Measurements from ENCODE around the gene RNF4. TPM values are rescaled to one million over a fixed set of nuclear protein-coding genes. Genes with fewer than 3 reads are reported as not detected.

RNF4 gene
- total RNA-seq, 1 experiment from 2014 or later, result 45.6 TPM

- TF ChIP-seq, protein P1, sequence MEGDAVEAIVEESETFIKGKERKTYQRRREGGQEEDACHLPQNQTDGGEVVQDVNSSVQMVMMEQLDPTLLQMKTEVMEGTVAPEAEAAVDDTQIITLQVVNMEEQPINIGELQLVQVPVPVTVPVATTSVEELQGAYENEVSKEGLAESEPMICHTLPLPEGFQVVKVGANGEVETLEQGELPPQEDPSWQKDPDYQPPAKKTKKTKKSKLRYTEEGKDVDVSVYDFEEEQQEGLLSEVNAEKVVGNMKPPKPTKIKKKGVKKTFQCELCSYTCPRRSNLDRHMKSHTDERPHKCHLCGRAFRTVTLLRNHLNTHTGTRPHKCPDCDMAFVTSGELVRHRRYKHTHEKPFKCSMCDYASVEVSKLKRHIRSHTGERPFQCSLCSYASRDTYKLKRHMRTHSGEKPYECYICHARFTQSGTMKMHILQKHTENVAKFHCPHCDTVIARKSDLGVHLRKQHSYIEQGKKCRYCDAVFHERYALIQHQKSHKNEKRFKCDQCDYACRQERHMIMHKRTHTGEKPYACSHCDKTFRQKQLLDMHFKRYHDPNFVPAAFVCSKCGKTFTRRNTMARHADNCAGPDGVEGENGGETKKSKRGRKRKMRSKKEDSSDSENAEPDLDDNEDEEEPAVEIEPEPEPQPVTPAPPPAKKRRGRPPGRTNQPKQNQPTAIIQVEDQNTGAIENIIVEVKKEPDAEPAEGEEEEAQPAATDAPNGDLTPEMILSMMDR (IDR thresholded peaks at IDR 0.05; ENCODE audit: unreplicated experiment), result peak; percentile 55
- DNase-seq, result peak; percentile 70
- Mint-ChIP-seq H3K27ac (ENCODE audit: unreplicated experiment) (no peak overlapping the region), H3K4me1 (ENCODE audit: low read depth, unreplicated experiment) (no peaks in the 10 kb centered on the region), H3K36me3 (ENCODE audit: insufficient read depth, unreplicated experiment) (no peaks in the 10 kb centered on the region), H3K4me3 (ENCODE audit: low read depth, unreplicated experiment) (no peak overlapping the region), H3K27me3 (ENCODE audit: unreplicated experiment) (no peaks in the 10 kb centered on the region), H3K9me3 (ENCODE audit: low read depth, unreplicated experiment) (no peaks in the 10 kb centered on the region)
- CTCF ChIA-PET, result interaction anchor here (0.9 to 1.0 kb wide), 2 partner anchors 28 to 222 kb away, joined by 3 read pairs; partner anchors contain the start of gene RNF4
- BruUV-seq (replicated peaks), result no TSS peak
- intact Hi-C loops (cut with micrococcal nuclease; ENCODE audit: unreplicated experiment), result no loop called here
Measured at GRCh38 chr4:2441393-2442174, 27.3 kb upstream of the RNF4 start.

DNA sequence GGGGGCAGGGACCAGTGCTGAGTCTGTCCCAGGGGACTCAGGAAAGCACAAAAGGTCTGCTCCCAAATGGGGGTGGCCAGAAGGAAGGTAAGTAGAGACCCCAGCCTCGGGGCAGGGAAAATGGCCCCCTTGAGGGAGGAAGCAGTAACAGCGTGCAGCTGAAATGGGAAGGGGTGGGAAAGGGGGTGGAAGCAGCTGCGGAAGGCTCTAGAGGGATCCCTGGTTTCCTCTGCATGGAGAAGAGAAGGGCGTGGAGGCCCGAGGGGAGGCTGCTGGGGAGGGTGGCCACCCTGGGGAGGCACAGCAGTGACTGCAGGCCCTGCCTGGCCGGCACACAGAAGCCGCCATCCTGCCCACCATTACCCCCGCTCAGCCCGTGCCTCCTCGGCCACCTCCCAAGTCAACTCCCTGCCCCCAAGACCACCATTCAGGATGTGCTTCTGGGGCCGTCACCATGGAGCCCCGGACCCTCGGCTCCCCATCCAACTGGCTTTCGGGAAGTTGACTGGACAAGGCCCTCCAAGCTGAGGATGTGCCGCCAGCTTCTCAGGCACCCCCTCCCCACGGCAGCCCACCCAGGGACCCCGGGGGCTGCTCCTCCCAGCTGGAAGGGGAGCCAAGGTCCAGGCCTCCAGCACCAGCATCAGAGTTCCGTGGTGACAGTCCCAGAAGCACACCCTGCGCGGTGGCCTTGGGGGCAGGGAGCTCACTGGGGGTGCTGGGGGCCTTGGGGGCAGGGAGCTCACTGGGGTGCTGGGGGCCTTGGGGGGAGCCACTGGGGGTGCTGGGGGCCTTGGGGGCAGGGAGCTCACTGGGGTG lies 26.5 kb upstream of the RNF4 start:
- BruUV-seq (replicated peaks), result no TSS peak
- no peaks in the 10 kb centered on the region for H3K36me3 Mint-ChIP-seq (ENCODE audit: insufficient read depth, unreplicated experiment)
- TF ChIP-seq, protein P1 (IDR thresholded peaks at IDR 0.05; ENCODE audit: unreplicated experiment), result no peak
- H3K27me3 Mint-ChIP-seq (ENCODE audit: unreplicated experiment), result no peaks in the 10 kb centered on the region
- intact Hi-C loops (cut with micrococcal nuclease; ENCODE audit: unreplicated experiment), result no loop called here
- H3K4me3 Mint-ChIP-seq (ENCODE audit: low read depth, unreplicated experiment), result no peak overlapping the region
- CTCF ChIA-PET, result interaction anchor here (0.9 to 1.0 kb wide), 2 partner anchors 27 to 222 kb away, joined by 3 read pairs; partner anchors contain the start of gene RNF4
- no peaks in the 10 kb centered on the region for H3K4me1 Mint-ChIP-seq (ENCODE audit: low read depth, unreplicated experiment)
- H3K27ac Mint-ChIP-seq (ENCODE audit: unreplicated experiment), result no peak overlapping the region
- no peaks in the 10 kb centered on the region for H3K9me3 Mint-ChIP-seq (ENCODE audit: low read depth, unreplicated experiment)
- no peak for DNase-seq

DNA sequence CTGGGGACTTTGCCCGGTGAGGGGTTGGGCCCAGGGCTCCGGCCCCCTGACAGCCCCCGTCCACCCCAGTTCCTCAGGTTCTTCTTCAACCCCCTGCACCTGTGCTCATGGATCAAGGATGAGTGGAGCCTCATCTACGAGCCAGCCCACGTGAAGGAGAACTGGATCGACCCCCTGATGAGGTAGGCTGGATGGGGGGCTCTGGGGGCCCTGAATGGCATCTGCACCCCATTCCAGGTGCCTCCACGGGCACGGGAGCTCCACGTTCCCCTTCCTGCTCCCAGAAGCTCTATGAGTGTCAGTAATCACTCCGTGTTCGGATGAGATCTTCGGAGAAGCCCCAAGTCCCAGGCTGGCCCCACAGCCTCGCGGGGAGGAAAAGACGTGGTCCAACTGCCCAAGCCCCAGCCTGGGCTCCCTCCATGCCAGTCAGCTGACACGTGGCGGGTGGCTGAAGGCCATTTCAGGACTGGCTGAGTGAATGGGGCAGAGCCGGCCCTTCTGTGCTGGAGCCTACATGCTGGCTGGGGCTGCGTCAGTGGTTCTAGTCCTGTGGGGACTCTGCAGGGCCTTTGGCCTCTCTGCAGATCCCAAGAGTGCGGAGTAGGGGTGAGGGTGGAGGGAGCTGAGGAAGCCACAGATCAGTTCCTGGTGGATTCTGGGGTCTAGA lies 25.7 kb upstream of the RNF4 start:
- Mint-ChIP-seq H3K27ac (ENCODE audit: unreplicated experiment) (no peak overlapping the region), H3K4me1 (ENCODE audit: low read depth, unreplicated experiment) (no peaks in the 10 kb centered on the region), H3K36me3 (ENCODE audit: insufficient read depth, unreplicated experiment) (no peaks in the 10 kb centered on the region), H3K9me3 (ENCODE audit: low read depth, unreplicated experiment) (no peaks in the 10 kb centered on the region), H3K27me3 (ENCODE audit: unreplicated experiment) (no peaks in the 10 kb centered on the region), H3K4me3 (ENCODE audit: low read depth, unreplicated experiment) (no peak overlapping the region)
- CTCF ChIA-PET, result no interaction called here
- intact Hi-C loops (cut with micrococcal nuclease; ENCODE audit: unreplicated experiment), result no loop called here
- no TSS peak for BruUV-seq (replicated peaks)
- TF ChIP-seq, protein P1 (IDR thresholded peaks at IDR 0.05; ENCODE audit: unreplicated experiment), result no peak
- no peak for DNase-seq

DNA sequence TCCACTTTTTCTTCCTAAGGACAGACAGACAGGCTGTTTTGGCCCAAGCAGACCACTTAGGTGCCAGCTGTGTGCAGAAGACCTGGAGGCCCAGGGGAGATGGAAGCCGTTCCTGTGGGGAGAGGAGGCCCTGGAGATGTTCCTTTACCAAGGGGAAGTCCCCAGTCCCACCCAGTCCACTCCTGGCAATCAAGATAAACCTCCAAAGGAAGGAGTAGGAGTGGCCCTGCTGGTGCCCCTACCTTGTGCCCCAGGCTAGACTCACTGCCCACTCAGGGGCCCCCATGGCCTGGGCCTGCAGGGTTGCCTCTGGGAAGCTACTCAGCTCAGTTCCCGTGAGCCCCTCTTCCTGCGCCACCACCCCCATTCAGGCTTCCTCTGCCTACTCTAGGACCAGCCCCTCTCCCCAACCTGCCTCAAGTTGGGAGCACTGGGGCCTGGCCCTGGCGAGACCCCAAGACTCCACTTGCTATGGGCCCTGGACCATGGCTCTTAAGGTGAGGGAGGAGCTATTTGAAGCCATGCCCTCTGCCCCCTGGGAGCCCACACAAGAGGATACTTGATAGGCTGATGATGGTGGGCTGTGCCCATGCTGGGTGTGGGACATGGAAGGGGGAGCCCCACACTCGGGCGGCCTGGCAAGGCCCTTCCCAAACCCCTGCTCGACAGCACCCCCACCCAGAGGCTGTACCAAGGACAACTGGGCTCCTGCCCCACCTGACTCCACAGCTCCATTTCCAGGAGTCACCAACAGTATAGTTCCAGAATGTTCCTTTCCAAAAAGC lies 24.8 kb upstream of the RNF4 start:
- CTCF ChIA-PET, result no interaction called here
- DNase-seq, result no peak
- Mint-ChIP-seq H3K4me1 (ENCODE audit: low read depth, unreplicated experiment) (no peaks in the 10 kb centered on the region), H3K27ac (ENCODE audit: unreplicated experiment) (no peak overlapping the region), H3K9me3 (ENCODE audit: low read depth, unreplicated experiment) (no peaks in the 10 kb centered on the region), H3K4me3 (ENCODE audit: low read depth, unreplicated experiment) (no peak overlapping the region), H3K36me3 (ENCODE audit: insufficient read depth, unreplicated experiment) (no peaks in the 10 kb centered on the region), H3K27me3 (ENCODE audit: unreplicated experiment) (no peaks in the 10 kb centered on the region)
- intact Hi-C loops (cut with micrococcal nuclease; ENCODE audit: unreplicated experiment), result no loop called here
- TF ChIP-seq, protein P1 (IDR thresholded peaks at IDR 0.05; ENCODE audit: unreplicated experiment), result no peak
- no TSS peak for BruUV-seq (replicated peaks)
